Thymus (tissue), 14 donors: ENCODE data around the gene PFDN4. TPM values are rescaled to one million over a fixed set of nuclear protein-coding genes. Genes with fewer than 3 reads are reported as not detected.

ENCODE experiments used
- DNase-seq, 9 donors: peaks; one replicate each; pipeline ENCODE4 v3.0.0-alpha.2; 2013; ENCODE audit warnings: low spot score in 9 of 9, low read depth in 6 of 9, missing footprints in 1 of 9
- H3K27ac ChIP-seq, 2 donors: one replicate each; pipeline ENCODE4 v1.5.1; 2013; ENCODE audit warnings: control low read depth in 1 of 2, low read depth in 1 of 2, low read length in 1 of 2, mild to moderate bottlenecking in 1 of 2, moderate library complexity in 1 of 2
- H3K27me3 ChIP-seq, 2 donors: one replicate each; pipeline ENCODE4 v1.5.1; 2013; ENCODE audit warnings: low read length in 1 of 2; ENCODE audit not compliant: control insufficient read depth in 2 of 2, insufficient read depth in 1 of 2
- H3K36me3 ChIP-seq, 2 donors: one replicate each; pipeline ENCODE4 v1.5.1; 2013; ENCODE audit warnings: low read length in 1 of 2, mild to moderate bottlenecking in 1 of 2, moderate library complexity in 1 of 2; ENCODE audit not compliant: control insufficient read depth in 2 of 2, insufficient read depth in 2 of 2
- H3K4me1 ChIP-seq, 2 donors: one replicate each; pipeline ENCODE4 v1.5.1; 2013; ENCODE audit warnings: low read length in 2 of 2; ENCODE audit not compliant: control insufficient read depth in 2 of 2, insufficient read depth in 2 of 2
- H3K4me3 ChIP-seq, 2 donors: one replicate each; pipeline ENCODE4 v1.5.1; 2013; ENCODE audit warnings: low read length in 2 of 2, control low read depth in 1 of 2, mild to moderate bottlenecking in 1 of 2
- H3K9me3 ChIP-seq, 2 donors: one replicate each; pipeline ENCODE4 v1.5.1; 2013; ENCODE audit warnings: low read length in 1 of 2, mild to moderate bottlenecking in 1 of 2; ENCODE audit not compliant: control insufficient read depth in 2 of 2, insufficient read depth in 1 of 2
- WGBS: extraction: QIAGEN DNeasy Blood & Tissue Kit; methylation state at CpG from one replicate; pipeline ENCODE4 v1.1.7; 2013; 5-methylcytosine and 5-hydroxymethylcytosine counted together
- long read RNA-seq, 10 donors: transcript quantifications; one replicate each; lab custom pipeline, GENCODE V29; 2026
- polyA plus RNA-seq: library from polyadenylated mRNA; stranded (reverse); fragments of 200-250 nt; gene quantifications from one replicate; pipeline ENCODE4 v1.2.3, GENCODE V29; 2013
- total RNA-seq: library from RNA; stranded (reverse); fragments of 120-200 nt; gene quantifications from one replicate; pipeline ENCODE4 v1.2.4, GENCODE V29; 2013
- donor health status: healthy.

The PFDN4 gene, protein sequence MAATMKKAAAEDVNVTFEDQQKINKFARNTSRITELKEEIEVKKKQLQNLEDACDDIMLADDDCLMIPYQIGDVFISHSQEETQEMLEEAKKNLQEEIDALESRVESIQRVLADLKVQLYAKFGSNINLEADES
- 124 TPM for total RNA-seq
- 123 TPM for polyA plus RNA-seq
- long read RNA-seq, donor 1, transcript PFDN4-201 (4 exons, 1,462 nt) = major isoform, 8 of 8 reads
- long read RNA-seq, donor 1, partial matches to known transcripts = 0 of 8 reads
- long read RNA-seq, donor 1, other reads (novel, unspliced or antisense) = 0 of 8 reads
- long read RNA-seq, donor 2, transcript PFDN4-201 (4 exons, 1,462 nt) = major isoform, 76 of 91 reads
- long read RNA-seq, donor 2, partial matches to known transcripts = 14 of 91 reads
- long read RNA-seq, donor 2, other reads (novel, unspliced or antisense) = 0 of 91 reads
- long read RNA-seq, donor 3, transcript PFDN4-201 (4 exons, 1,462 nt) = major isoform, 64 of 110 reads
- long read RNA-seq, donor 3, partial matches to known transcripts = 44 of 110 reads
- long read RNA-seq, donor 3, other reads (novel, unspliced or antisense) = 0 of 110 reads
- long read RNA-seq, donor 4, transcript PFDN4-201 (4 exons, 1,462 nt) = major isoform, 13 of 22 reads
- long read RNA-seq, donor 4, partial matches to known transcripts = 9 of 22 reads
- long read RNA-seq, donor 4, other reads (novel, unspliced or antisense) = 0 of 22 reads
- long read RNA-seq, donor 5, transcript PFDN4-201 (4 exons, 1,462 nt) = major isoform, 104 of 162 reads
- long read RNA-seq, donor 5, partial matches to known transcripts = 57 of 162 reads
- long read RNA-seq, donor 5, other reads (novel, unspliced or antisense) = 0 of 162 reads
- long read RNA-seq, donor 6, transcript PFDN4-201 (4 exons, 1,462 nt) = major isoform, 29 of 39 reads
- long read RNA-seq, donor 6, partial matches to known transcripts = 10 of 39 reads
- long read RNA-seq, donor 6, other reads (novel, unspliced or antisense) = 0 of 39 reads
- long read RNA-seq, donor 7, transcript PFDN4-201 (4 exons, 1,462 nt) = major isoform, 40 of 53 reads
- long read RNA-seq, donor 7, partial matches to known transcripts = 13 of 53 reads
- long read RNA-seq, donor 7, other reads (novel, unspliced or antisense) = 0 of 53 reads
- long read RNA-seq, donor 8, transcript PFDN4-201 (4 exons, 1,462 nt) = major isoform, 10 of 10 reads
- long read RNA-seq, donor 8, partial matches to known transcripts = 0 of 10 reads
- long read RNA-seq, donor 8, other reads (novel, unspliced or antisense) = 0 of 10 reads
- long read RNA-seq, donor 9, transcript PFDN4-201 (4 exons, 1,462 nt) = major isoform, 30 of 35 reads
- long read RNA-seq, donor 9, partial matches to known transcripts = 5 of 35 reads
- long read RNA-seq, donor 9, other reads (novel, unspliced or antisense) = 0 of 35 reads
- long read RNA-seq, donor 10, transcript PFDN4-201 (4 exons, 1,462 nt) = major isoform, 22 of 30 reads
- long read RNA-seq, donor 10, partial matches to known transcripts = 8 of 30 reads
- long read RNA-seq, donor 10, other reads (novel, unspliced or antisense) = 0 of 30 reads

DNA sequence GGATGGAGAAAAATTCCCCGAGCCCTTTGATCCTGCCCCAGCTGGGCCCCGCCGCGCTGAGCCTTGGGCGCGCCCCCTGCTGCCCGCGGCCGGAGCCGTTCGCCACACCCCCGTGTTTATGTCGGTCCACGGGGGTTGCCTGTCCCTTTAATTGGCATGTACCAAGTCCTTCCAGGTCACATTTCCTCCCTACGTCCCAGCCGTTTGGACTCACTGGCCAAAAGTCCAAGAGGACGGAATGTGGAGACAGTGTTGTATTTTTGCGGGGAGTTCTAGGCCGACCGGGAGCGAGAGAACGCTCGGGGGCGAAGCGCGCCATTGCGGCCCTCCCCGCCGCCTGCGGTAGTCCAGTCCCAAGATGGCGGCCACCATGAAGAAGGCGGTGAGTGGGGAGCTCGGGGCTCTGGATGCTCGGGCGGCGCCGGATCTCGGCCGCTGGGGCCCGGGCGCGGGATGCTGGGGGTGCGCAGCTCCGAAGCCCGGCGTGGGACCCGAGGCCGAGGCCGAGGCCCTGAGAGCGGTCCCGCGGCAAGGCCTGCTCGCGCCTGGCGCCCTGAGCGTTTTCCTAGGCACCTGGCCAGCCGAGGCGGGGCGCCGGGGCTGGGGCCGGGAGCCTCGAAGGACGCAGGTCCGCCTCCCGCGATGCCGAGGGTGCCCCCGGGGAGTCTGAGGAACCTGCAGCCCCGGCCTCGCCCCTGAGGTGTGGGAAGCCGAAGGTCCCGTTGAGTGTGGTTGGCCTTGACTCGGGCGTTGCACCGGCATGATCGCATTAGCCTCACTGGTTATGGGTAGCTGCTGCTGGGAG, at the start of gene PFDN4:
Gene PFDN4 (plus strand): TSS at position 345 of the 805 bp plus-strand sequence. CDS start 14 bp downstream, at position 359.
- Histone ChIP-seq H3K27ac (peak within 1 kb of the TSS; percentile 81 to 83), H3K4me3 (peak within 1 kb of the TSS; percentile 72 to 98), H3K9me3 (no peaks in the 10 kb centered on the region), H3K36me3 (no peaks in the 10 kb centered on the region), H3K4me1 (peaks cover 8 to 9% of the 10 kb centered on the region in 2 donors), H3K27me3 (peaks cover 2 to 4% of the 10 kb centered on the region in 2 donors)
- WGBS = under 1% methylated on average over 76 of the region's 76 CpGs
- peak; percentile 59 to 91 (median 76) for DNase-seq

DNA sequence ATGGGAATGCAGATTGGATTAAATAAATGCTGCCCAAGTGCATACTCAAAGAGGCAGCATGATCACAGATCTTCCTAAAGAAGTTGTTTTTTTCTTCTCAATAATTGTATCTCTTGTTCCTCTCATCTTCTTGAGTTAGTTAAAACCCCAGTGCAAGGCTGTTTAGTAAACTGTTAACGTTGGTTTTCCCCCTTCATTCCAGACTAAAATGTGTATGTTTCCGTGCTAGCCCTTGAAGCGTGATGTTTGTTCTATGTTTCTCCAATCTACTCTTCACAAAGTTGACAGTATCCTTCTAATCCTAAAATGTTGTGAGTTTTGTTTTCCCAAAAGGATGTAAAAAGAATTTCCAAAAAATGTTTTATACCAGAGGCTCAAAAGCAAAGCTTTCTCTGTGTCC, 49.7 kb upstream of the PFDN4 start:
- 87% methylated on average over 3 of the region's 3 CpGs for WGBS
- Histone ChIP-seq H3K27me3 (peaks cover 0 to 2% of the 10 kb centered on the region in 2 donors), H3K9me3 (no peaks in the 10 kb centered on the region), H3K4me1 (no peaks in the 10 kb centered on the region), H3K4me3 (no peak overlapping the region), H3K27ac (no peak overlapping the region), H3K36me3 (no peaks in the 10 kb centered on the region)
- no peak for DNase-seq

DNA sequence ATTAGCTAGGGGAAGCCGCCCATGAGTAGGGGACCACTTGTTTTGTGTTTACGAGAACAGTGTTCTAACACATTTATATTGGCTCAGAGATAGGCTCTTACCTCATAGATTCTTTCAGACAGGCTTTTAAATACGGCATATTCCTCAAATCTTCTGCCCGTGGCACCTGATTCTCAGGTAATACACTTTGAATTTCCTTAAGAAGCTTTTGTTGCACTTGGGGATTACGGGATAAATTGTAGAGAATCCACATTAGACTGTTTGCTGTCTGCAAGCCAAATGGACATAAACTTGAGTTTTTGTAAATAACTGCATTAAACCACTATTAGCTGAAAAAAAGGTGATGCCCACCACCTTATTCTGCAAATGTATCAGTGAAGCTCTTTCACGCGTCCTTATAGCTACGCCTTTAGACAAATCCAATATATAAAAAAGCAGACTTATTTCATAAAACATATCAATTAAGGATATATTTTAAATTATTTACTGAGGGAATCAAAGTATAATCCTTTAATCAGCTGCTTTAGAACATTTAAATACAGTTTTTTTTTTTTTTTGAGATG, 49.0 kb upstream of the PFDN4 start:
- Histone ChIP-seq H3K4me3 (no peak overlapping the region), H3K9me3 (no peaks in the 10 kb centered on the region), H3K36me3 (no peaks in the 10 kb centered on the region), H3K27ac (no peak overlapping the region), H3K4me1 (no peaks in the 10 kb centered on the region), H3K27me3 (peaks cover 0 to 2% of the 10 kb centered on the region in 2 donors)
- no peak for DNase-seq
- 95% methylated on average over 8 of the region's 8 CpGs for WGBS

DNA sequence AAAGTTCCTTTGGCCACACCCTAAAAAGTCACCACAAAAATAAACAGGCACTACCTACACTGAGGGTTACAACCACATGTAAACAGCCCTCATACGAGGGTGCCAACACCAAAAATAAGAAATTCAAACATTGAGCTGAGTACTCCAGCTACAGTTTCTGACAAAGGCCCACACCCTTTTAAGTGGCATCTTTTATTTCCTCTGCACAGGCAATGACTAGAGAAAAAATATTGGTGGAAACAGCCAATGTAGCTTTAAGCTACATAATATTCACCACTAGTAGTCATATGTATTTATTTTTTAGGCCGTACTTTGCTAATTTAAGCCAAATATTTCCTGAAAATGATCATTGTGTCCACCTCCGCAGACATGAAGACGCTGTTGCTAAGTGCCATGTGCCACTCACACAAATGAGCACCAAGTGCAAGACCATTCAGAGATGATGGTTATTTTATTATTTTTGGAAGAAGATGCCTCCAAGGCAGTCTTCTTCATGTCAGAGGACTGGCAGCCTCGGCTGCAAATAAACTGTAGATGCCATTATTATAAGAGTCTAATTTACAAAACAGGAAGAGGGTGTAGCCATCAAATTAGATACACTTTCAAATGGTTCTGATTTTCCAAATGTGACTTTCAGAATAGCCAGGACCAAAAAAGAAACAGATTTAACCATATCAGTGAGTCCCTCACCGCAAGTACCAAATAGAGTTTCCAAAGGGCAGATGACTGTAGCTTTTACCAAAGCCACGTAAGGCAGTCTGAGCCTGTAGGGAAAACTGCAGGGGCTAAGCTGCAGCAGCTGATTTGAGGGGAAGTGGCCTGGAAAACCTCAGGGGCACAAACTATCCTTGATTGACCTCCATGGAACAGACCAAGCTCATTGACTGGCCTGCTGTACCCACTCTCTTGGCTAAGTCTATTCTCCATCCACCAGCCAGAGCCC, 47.6 kb upstream of the PFDN4 start:
- Histone ChIP-seq H3K4me1 (no peaks in the 10 kb centered on the region), H3K27ac (no peak overlapping the region), H3K9me3 (no peaks in the 10 kb centered on the region), H3K36me3 (no peaks in the 10 kb centered on the region), H3K4me3 (no peak overlapping the region), H3K27me3 (peaks cover 0 to 4% of the 10 kb centered on the region in 2 donors)
- no peak for DNase-seq
- 83% methylated on average over 7 of the region's 7 CpGs for WGBS

DNA sequence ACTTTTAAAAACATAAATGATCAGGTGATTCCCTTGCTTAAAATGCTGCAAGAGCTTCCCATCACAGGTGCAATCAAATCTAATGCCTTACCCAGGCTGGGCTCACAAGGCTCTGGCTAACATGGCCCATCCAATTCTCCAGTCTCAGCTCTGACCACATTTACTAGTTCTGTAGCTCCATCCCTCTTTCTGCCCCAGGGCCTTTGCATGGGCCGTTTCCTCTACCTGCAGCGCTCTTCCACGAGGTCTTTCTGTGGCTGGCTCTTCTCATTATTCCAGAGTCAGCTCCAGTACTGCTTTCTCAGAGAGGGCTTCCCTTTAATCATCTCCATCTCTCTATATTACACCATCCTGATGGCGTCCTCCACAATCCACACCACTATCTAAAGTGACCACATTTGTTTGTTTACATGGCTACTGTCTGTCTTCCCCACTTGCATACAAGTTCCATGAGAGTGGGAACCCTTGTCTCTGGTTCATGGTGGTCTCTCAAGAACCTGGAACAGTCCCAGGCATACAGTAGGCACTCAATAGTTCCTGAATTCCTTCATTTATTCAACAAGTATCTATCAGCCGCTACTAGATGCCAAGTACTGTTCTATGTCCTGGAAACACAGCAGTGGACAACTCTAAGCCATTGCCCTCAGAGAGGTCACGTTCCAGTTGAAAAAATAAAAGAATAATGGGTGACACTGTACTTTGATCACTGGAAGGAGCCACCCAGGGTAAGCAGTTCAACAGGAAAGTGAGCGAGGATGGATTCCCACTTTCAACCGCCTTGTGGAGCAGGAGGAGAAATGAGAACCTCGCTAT, 46.7 kb upstream of the PFDN4 start:
- DNase-seq = no peak
- H3K4me3 ChIP-seq = no peak overlapping the region
- WGBS = 93% methylated on average over 9 of the region's 9 CpGs
- H3K9me3 ChIP-seq = no peaks in the 10 kb centered on the region
- peaks cover 0 to 4% of the 10 kb centered on the region in 2 donors for H3K27me3 ChIP-seq
- H3K4me1 ChIP-seq = no peaks in the 10 kb centered on the region
- no peaks in the 10 kb centered on the region for H3K36me3 ChIP-seq
- no peak overlapping the region for H3K27ac ChIP-seq

DNA sequence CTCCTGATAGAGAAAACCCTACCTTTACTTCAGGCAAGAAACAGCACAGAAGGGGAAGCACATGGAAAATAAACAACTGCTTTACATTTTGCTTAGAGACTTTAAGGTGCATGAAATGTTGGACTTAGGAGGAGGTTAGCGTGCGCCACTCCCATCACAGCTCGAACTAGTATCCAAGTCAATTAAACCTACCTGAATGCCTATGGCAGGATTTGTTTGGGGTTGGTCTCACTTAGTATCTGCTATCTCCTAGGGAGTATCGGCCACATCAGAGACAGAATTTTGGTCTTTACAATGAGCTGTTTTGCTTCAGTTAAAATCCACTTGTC, 46.1 kb upstream of the PFDN4 start:
- no peak for DNase-seq
- no peak overlapping the region for H3K27ac ChIP-seq
- no peaks in the 10 kb centered on the region for H3K9me3 ChIP-seq
- WGBS = 98% methylated on average over 4 of the region's 4 CpGs
- H3K36me3 ChIP-seq = no peaks in the 10 kb centered on the region
- no peaks in the 10 kb centered on the region for H3K4me1 ChIP-seq
- peaks cover 0 to 4% of the 10 kb centered on the region in 2 donors for H3K27me3 ChIP-seq
- H3K4me3 ChIP-seq = no peak overlapping the region
